ENCODE results near the gene TAS2R3. TPM values are rescaled to one million over a fixed set of nuclear protein-coding genes. Genes with fewer than 3 reads are reported as not detected.

Gene TAS2R3
- polyA plus RNA-seq, 12 donors: 0.14 to 0.60 (median 0.35) TPM; not detected in 3

GRCh38 chr7:141785706-141786552, 22.0 kb downstream of the TAS2R3 start:
- DNase-seq: peak; percentile 7

GRCh38 chr7:141788296-141788695, 24.4 kb downstream of the TAS2R3 start:
- no peak for DNase-seq

GRCh38 chr7:141789917-141790316, 26.0 kb downstream of the TAS2R3 start, which contains the start of gene TAS2R5:
TAS2R5 (plus strand) TSS chr7:141790217; CDS start chr7:141790362, 145 bp downstream.
- DNase-seq: no peak

- no peak for DNase-seq
Measured at GRCh38 chr7:141792526-141792925, 28.6 kb downstream of the TAS2R3 start.

Other genes starting within 250 kb of the TAS2R3 start
- 10 to 100 TPM in 11 of 12 donors, not detected in 1; 14.9 to 32.5 (median 20.4) TPM for gene AGK, start 212.7 kb upstream of the TAS2R3 start, polyA plus RNA-seq (ENCODE audit: insufficient read length in 12 of 12)
- 10 to 100 TPM in 5 of 12 donors, 1 to 10 TPM in 6, not detected in 1; 6.9 to 14.6 (median 9.2) TPM for gene DENND11, start 61.9 kb upstream of the TAS2R3 start, polyA plus RNA-seq (ENCODE audit: insufficient read length in 12 of 12)
- under 1 TPM in 8 of 12 donors, not detected in 4; 0.04 to 0.33 (median 0.19) TPM for gene WEE2, start 55.7 kb upstream of the TAS2R3 start, polyA plus RNA-seq (ENCODE audit: insufficient read length in 12 of 12)
- 100 to 1,000 TPM in 8 of 12 donors, 10 to 100 TPM in 3, not detected in 1; 83.1 to 126 (median 109) TPM for gene SSBP1, start 25.7 kb upstream of the TAS2R3 start, polyA plus RNA-seq (ENCODE audit: insufficient read length in 12 of 12)
- gene TAS2R4, start 12.6 kb downstream of the TAS2R3 start, polyA plus RNA-seq (ENCODE audit: insufficient read length in 12 of 12): 1 to 10 TPM in 6 of 12 donors, under 1 TPM in 4, not detected in 2; 0.38 to 2.9 (median 1.1) TPM
- gene TAS2R5, start 26.1 kb downstream of the TAS2R3 start, polyA plus RNA-seq (ENCODE audit: insufficient read length in 12 of 12): 1 to 10 TPM in 6 of 12 donors, under 1 TPM in 4, not detected in 2; 0.71 to 5.5 (median 1.8) TPM
- gene PRSS37, start 77.4 kb downstream of the TAS2R3 start, polyA plus RNA-seq (ENCODE audit: insufficient read length in 12 of 12): under 1 TPM in 6 of 12 donors, not detected in 6; 0.11 to 0.34 (median 0.21) TPM
- gene OR9A4, start 152.3 kb downstream of the TAS2R3 start, polyA plus RNA-seq (ENCODE audit: insufficient read length in 12 of 12): not detected
- gene CLEC5A, start 182.9 kb downstream of the TAS2R3 start, polyA plus RNA-seq (ENCODE audit: insufficient read length in 12 of 12): 1 to 10 TPM in 1 of 12 donors, under 1 TPM in 9, not detected in 2; 0.13 to 2.3 (median 0.25) TPM
- under 1 TPM in 8 of 12 donors, not detected in 4; 0.14 to 0.38 (median 0.22) TPM for gene TAS2R38, start 209.7 kb downstream of the TAS2R3 start, polyA plus RNA-seq (ENCODE audit: insufficient read length in 12 of 12)
- gene MGAM, start 231.8 kb downstream of the TAS2R3 start, polyA plus RNA-seq (ENCODE audit: insufficient read length in 12 of 12): 1 to 10 TPM in 1 of 12 donors, under 1 TPM in 9, not detected in 2; 0.10 to 1.5 (median 0.20) TPM

Measured in muscle of arm (tissue), 12 donors.